GM12878 (cell line): ENCODE measurements around the gene ELOF1. TPM values are rescaled to one million over a fixed set of nuclear protein-coding genes. Genes with fewer than 3 reads are reported as not detected.
A peak's percentile ranks its signal among the peaks of the same experiment; 100 is the strongest.

Experiments used
- ATAC-seq: fragments of 200-7000 bp; cut with Tn5 transposase; 3 replicates; pipeline ENCODE4 v1.9.1; 2020; ENCODE audit warnings: mild to moderate bottlenecking, moderate library complexity
- BruUV-seq: library from RNA; stranded (reverse); fragments of 400-500 nt; replicated peaks from 2 replicates; lab custom pipeline; 2021; lab: Mats Ljungman, UMichigan
- CTCF ChIA-PET: fragments of 300-600 bp; sonication (Branson Sonifier 250); formaldehyde crosslinking; extraction: SDS; loops from one replicate; lab custom pipeline; 2021; ENCODE audit warnings: inconsistent platforms; lab: Yijun Ruan, JAX
- POLR2A ChIA-PET: fragments of 350-600 bp; formaldehyde crosslinking; extraction: SDS; loops from one replicate; lab custom pipeline; 2021; ENCODE audit warnings: inconsistent platforms; lab: Charles Lee
- RAD21 ChIA-PET: fragments of 300-600 bp; sonication (Branson Sonifier 250); formaldehyde crosslinking; loops from one replicate; lab custom pipeline; 2023; ENCODE audit warnings: antibody characterized with exemption; ENCODE audit not compliant: unreplicated experiment; lab: Charles Lee
- SMC1A ChIA-PET: fragments of 300-600 bp; sonication (Branson Sonifier 250); formaldehyde crosslinking; loops from one replicate; lab custom pipeline; 2023; ENCODE audit not compliant: unreplicated experiment, uncharacterized antibody; lab: Charles Lee
- DNase-seq: peaks from one replicate; pipeline ENCODE4 v3.0.0-alpha.2; 2011; ENCODE audit warnings: low read depth, low spot score
- FAIRE-seq: peaks from 3 replicates; lab custom pipeline; 2011; peaks lifted over from hg19 to GRCh38; lab: Jason Lieb, UNC
- H2AFZ ChIP-seq: 2 replicates; pipeline ENCODE4 v1.6.0; 2011; ENCODE audit warnings: low read depth, low read length, control low read depth; ENCODE audit not compliant: control insufficient read depth
- H3K27ac ChIP-seq: 2 replicates; pipeline ENCODE4 v1.5.1; 2011; ENCODE audit warnings: control low read depth; ENCODE audit not compliant: control insufficient read depth, insufficient read depth
- H3K27me3 ChIP-seq, 2 experiments: replicated peaks in 1 of 2; 2 replicates each; pipeline versions ENCODE4 v1.6.0 to v1.6.1; 2011; ENCODE audit warnings: low read length in 1 of 2; ENCODE audit not compliant: control insufficient read depth in 2 of 2, insufficient read depth in 2 of 2
- H3K36me3 ChIP-seq, 2 experiments: 2 replicates each; pipeline ENCODE4 v1.5.1; 2011; ENCODE audit warnings: low read length in 1 of 2; ENCODE audit not compliant: control insufficient read depth in 2 of 2, insufficient read depth in 2 of 2
- H3K4me1 ChIP-seq: 2 replicates; pipeline ENCODE4 v1.6.1; 2011; ENCODE audit warnings: mild to moderate bottlenecking, low read length, moderate library complexity, mixed read lengths; ENCODE audit not compliant: control insufficient read depth, insufficient read depth
- H3K4me2 ChIP-seq: 2 replicates; pipeline ENCODE4 v1.6.0; 2011; ENCODE audit warnings: control low read depth; ENCODE audit not compliant: control insufficient read depth, insufficient read depth
- H3K4me3 ChIP-seq: fragments of 200-600 bp; sonication (generic); 2 replicates; pipeline ENCODE4 v1.5.1; 2016
- H3K79me2 ChIP-seq: 2 replicates; pipeline ENCODE4 v1.6.0; 2011; ENCODE audit warnings: low read length; ENCODE audit not compliant: control insufficient read depth, insufficient read depth
- H3K9ac ChIP-seq: 2 replicates; pipeline ENCODE4 v1.8.0; 2011; ENCODE audit warnings: low read length, control low read depth, mixed read lengths; ENCODE audit not compliant: control insufficient read depth, insufficient read depth
- H3K9me3 ChIP-seq: replicated peaks from 3 replicates; pipeline ENCODE4 v1.5.1; 2011; ENCODE audit warnings: mild to moderate bottlenecking, low read length; ENCODE audit not compliant: control insufficient read depth, insufficient read depth
- H4K20me1 ChIP-seq: 2 replicates; pipeline ENCODE4 v1.6.0; 2011; ENCODE audit not compliant: control insufficient read depth, insufficient read depth
- ATF7 ChIP-seq: fragments of 450-650 bp; IDR thresholded peaks from 2 replicates; pipeline ENCODE4 v1.6.1; 2016; ENCODE audit warnings: low read depth, mild to moderate bottlenecking
- BHLHE40 ChIP-seq, 2 experiments: fragments of 450-650 bp in 1 of 2; IDR thresholded peaks; 2 replicates each; pipeline ENCODE4 v1.6.1; 2011 to 2017; ENCODE audit warnings: low read depth in 2 of 2, borderline replicate concordance in 1 of 2, improper control_type of control experiment in 1 of 2, low read length in 1 of 2, mild to moderate bottlenecking in 1 of 2
- CHD1 ChIP-seq: IDR thresholded peaks from 2 replicates; pipeline ENCODE4 v1.6.1; 2012; ENCODE audit warnings: low read depth, low read length, improper control_type of control experiment
- EGR1 ChIP-seq, 2 experiments: IDR thresholded peaks; 1 replicate in 1 of 2; 2 replicates in 1 of 2; pipeline ENCODE4 v1.6.1; 2011 to 2012; ENCODE audit warnings: low read depth in 2 of 2, low read length in 2 of 2, borderline replicate concordance in 1 of 2, mild to moderate bottlenecking in 1 of 2, moderate library complexity in 1 of 2
- ETV6 ChIP-seq, 2 experiments: fragments of 450-650 bp in 1 of 2; IDR thresholded peaks in 1 of 2; conservative IDR thresholded peaks in 1 of 2; 2 replicates each; pipeline ENCODE4 v1.6.1; 2014; ENCODE audit warnings: antibody characterized with exemption in 1 of 2, borderline replicate concordance in 1 of 2, low read depth in 1 of 2, mild to moderate bottlenecking in 1 of 2, moderate library complexity in 1 of 2
- LARP7 ChIP-seq: fragments of 450-650 bp; IDR thresholded peaks from 2 replicates; pipeline ENCODE4 v1.6.1; 2017; ENCODE audit warnings: mild to moderate bottlenecking
- MYC ChIP-seq: IDR thresholded peaks from 2 replicates; pipeline ENCODE4 v1.6.1; 2011; ENCODE audit warnings: mild to moderate bottlenecking, low read length, moderate library complexity, inconsistent platforms; ENCODE audit not compliant: insufficient read depth, insufficient replicate concordance, insufficient read length, severe bottlenecking
- NR2F1 ChIP-seq: fragments of 450-650 bp; conservative IDR thresholded peaks from 2 replicates; pipeline ENCODE4 v1.6.1; 2017; ENCODE audit warnings: mild to moderate bottlenecking
- POLR2A ChIP-seq: IDR thresholded peaks from 2 replicates; pipeline ENCODE4 v1.6.1; 2011; ENCODE audit warnings: low read depth, mild to moderate bottlenecking, low read length
- RUNX3 ChIP-seq: IDR thresholded peaks from 2 replicates; pipeline ENCODE4 v1.6.1; 2012; ENCODE audit warnings: low read length, inconsistent platforms
- SIN3A ChIP-seq: IDR thresholded peaks from 2 replicates; pipeline ENCODE4 v1.6.1; 2012; ENCODE audit warnings: low read depth, low read length, improper control_type of control experiment
- SREBF1 ChIP-seq: IDR thresholded peaks from 2 replicates; pipeline ENCODE4 v1.6.1; 2012; ENCODE audit warnings: mild to moderate bottlenecking, low read length
- SUPT20H ChIP-seq: IDR thresholded peaks from 2 replicates; pipeline ENCODE4 v1.6.1; 2011; ENCODE audit warnings: low read depth, mild to moderate bottlenecking, low read length, moderate library complexity, borderline replicate concordance; ENCODE audit not compliant: control insufficient read depth
- WRNIP1 ChIP-seq: IDR thresholded peaks from 2 replicates; pipeline ENCODE4 v1.6.1; 2011; ENCODE audit warnings: low read depth, low read length, improper control_type of control experiment, borderline replicate concordance
- YY1 ChIP-seq: IDR thresholded peaks from 2 replicates; pipeline ENCODE4 v1.6.1; 2011; ENCODE audit warnings: low read depth, mild to moderate bottlenecking, low read length
- WGBS: methylation state at CpG from one replicate; pipeline ENCODE4 v1.1.6; 2016; ENCODE audit warnings: low lambda C conversion rate; ENCODE audit not compliant: insufficient replicate concordance, insufficient coverage; ENCODE audit errors: missing lambda C conversion rate; 5-methylcytosine and 5-hydroxymethylcytosine counted together
- in situ Hi-C: fragments of 300-500 bp; cut with MboI; formaldehyde crosslinking; loops from 9 replicates; pipeline ENCODE4 v1.14.3; 2018; ENCODE audit warnings: mixed read lengths
- intact Hi-C: fragments of 100-400 bp; cut with micrococcal nuclease; formaldehyde crosslinking; loops from one replicate; pipeline ENCODE4 v1.14.2; 2022; ENCODE audit not compliant: unreplicated experiment
- polyA plus RNA-seq, 11 experiments: library from polyadenylated mRNA; depleted of rRNA in 4 of 11; unstranded in 6 of 11; stranded (reverse) in 5 of 11; fragments of >200 nt; fragmentation: Nextera tagmentation in 4 of 11; fragmentation: Illumina TruSeq in 1 of 11; extraction: Ambion mirVana in 4 of 11; extraction: Trizol in 1 of 11; gene quantifications; 1 replicate in 1 of 11; 2 replicates in 10 of 11; pipeline versions ENCODE4 v1.2.1 to v1.2.3, GENCODE V29; 2011 to 2016; ENCODE audit warnings: inconsistent platforms in 2 of 11, missing spikeins in 2 of 11, low read depth in 1 of 11
- total RNA-seq, 4 experiments: library from RNA; depleted of rRNA in 3 of 4; stranded (reverse); fragments of >200 nt in 3 of 4; fragmentation: Illumina TruSeq in 1 of 4; extraction: Trizol in 1 of 4; gene quantifications; 2 replicates each; pipeline versions ENCODE4 v1.2.1 to v1.2.3, GENCODE V29; 2013 to 2021
- TF ChIP-seq, protein P1 (sequence below): IDR thresholded peaks from 2 replicates; pipeline ENCODE4 v1.6.1; 2012; ENCODE audit warnings: low read depth, low read length, improper control_type of control experiment
- TF ChIP-seq, protein P2 (sequence below): fragments of 450-650 bp; IDR thresholded peaks from 2 replicates; pipeline ENCODE4 v1.6.1; 2017; ENCODE audit warnings: low read depth, mild to moderate bottlenecking, moderate library complexity
- TF ChIP-seq, protein P3 (sequence below): IDR thresholded peaks from 2 replicates; pipeline ENCODE4 v1.6.1; 2012; ENCODE audit warnings: low read length, inconsistent platforms

The ELOF1 gene
- total and polyA plus RNA-seq, 10 of the 15 experiments (the other 5 are each of a cell fraction or from before 2014, with no cell fraction given): 11.7 to 124 (median 92.9) TPM

DNA sequence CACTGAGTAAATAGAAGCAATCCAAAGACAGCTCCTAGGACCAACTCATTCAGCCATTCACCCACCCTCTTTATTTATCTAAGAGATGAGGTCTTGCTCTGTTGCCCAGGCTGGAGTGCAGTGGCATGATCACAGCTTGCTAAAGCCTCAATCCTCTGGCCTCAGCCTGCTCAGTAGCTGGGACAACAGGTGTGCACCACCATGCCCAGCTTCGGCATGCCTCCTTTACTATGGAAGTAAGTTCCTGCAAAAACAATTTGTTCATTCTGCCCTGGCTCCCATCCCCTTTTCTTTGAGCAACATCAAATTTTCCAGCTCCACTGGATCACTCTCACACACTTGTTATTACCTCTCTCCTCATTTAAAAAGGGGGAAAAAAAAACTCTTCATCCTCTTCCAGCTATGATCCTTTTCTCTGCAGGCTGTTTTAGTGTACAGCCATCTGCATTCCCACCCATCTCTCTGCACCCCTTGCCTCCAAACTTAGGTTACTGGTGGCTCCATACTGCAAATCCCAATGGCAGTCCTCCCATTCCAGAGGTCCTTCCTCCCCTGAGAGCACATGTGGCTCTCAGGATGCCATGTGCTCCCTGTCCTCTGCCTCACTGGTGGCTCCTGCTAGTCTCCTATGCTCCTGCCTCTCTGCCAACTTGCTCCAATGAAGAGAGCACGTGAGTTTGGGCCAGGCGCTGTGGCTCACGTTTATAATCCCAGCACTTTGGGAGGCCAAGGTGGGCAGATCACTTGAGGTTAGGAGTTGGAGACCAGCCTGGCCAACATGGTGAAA lies 2.2 kb downstream of the ELOF1 start:
- no peak overlapping the region for H3K9ac ChIP-seq
- no peak overlapping the region for H3K27ac ChIP-seq
- SMC1A ChIA-PET: interaction anchor here (8.5 kb wide), 1 partner anchor 27 kb away, joined by 215 read pairs; the partner anchor contains the start of gene ACP5
- in situ Hi-C loops (no loop called here), intact Hi-C loops (no loop called here)
- ATAC-seq (no peak), DNase-seq (no peak), FAIRE-seq (no peak)
- H3K36me3 ChIP-seq: peaks cover 7 to 22% of the 10 kb centered on the region in 2 experiments; a peak in 3 of 4 replicates
- H3K4me2 ChIP-seq: peak overlapping the region; percentile 36
- BruUV-seq: no TSS peak
- no peaks in the 10 kb centered on the region for H4K20me1 ChIP-seq
- no peaks in the 10 kb centered on the region for H3K9me3 ChIP-seq
- 96% methylated on average over 4 of the region's 4 CpGs for WGBS
- peaks cover 23% of the 10 kb centered on the region for H3K4me1 ChIP-seq
- peak overlapping the region; percentile 23 for H3K4me3 ChIP-seq
- H3K79me2 ChIP-seq: peaks cover 48% of the 10 kb centered on the region
- RAD21 ChIA-PET: interaction anchor here (0.7 to 1.0 kb wide), 3 partner anchors 20 to 1055 kb away, joined by 3 read pairs; no protein-coding TSS in a partner anchor
- H2AFZ ChIP-seq: no peak overlapping the region
- H3K27me3 ChIP-seq: no peaks in the 10 kb centered on the region
- POLR2A ChIA-PET: interaction anchor here (0.6 to 2.8 kb wide), 7 partner anchors 11 to 582 kb away, joined by 3 to 9 read pairs (median 4); partner anchors contain the start of gene ODAD3
- CTCF ChIA-PET: interaction anchor here (0.8 to 9.1 kb wide), 2 partner anchors 20 to 30 kb away, joined by 3 to 225 read pairs; no protein-coding TSS in a partner anchor
- no peak for TF ChIP-seq SIN3A
- TF ChIP-seq, protein P1, sequence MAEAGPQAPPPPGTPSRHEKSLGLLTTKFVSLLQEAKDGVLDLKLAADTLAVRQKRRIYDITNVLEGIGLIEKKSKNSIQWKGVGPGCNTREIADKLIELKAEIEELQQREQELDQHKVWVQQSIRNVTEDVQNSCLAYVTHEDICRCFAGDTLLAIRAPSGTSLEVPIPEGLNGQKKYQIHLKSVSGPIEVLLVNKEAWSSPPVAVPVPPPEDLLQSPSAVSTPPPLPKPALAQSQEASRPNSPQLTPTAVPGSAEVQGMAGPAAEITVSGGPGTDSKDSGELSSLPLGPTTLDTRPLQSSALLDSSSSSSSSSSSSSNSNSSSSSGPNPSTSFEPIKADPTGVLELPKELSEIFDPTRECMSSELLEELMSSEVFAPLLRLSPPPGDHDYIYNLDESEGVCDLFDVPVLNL: no peak
- no peak for TF ChIP-seq ATF7
- TF ChIP-seq, protein P2, sequence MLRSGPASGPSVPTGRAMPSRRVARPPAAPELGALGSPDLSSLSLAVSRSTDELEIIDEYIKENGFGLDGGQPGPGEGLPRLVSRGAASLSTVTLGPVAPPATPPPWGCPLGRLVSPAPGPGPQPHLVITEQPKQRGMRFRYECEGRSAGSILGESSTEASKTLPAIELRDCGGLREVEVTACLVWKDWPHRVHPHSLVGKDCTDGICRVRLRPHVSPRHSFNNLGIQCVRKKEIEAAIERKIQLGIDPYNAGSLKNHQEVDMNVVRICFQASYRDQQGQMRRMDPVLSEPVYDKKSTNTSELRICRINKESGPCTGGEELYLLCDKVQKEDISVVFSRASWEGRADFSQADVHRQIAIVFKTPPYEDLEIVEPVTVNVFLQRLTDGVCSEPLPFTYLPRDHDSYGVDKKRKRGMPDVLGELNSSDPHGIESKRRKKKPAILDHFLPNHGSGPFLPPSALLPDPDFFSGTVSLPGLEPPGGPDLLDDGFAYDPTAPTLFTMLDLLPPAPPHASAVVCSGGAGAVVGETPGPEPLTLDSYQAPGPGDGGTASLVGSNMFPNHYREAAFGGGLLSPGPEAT: no peak
- TF ChIP-seq CHD1: no peak
- no peak for TF ChIP-seq RUNX3
- TF ChIP-seq MYC: no peak
- no peak for TF ChIP-seq SUPT20H
- TF ChIP-seq NR2F1: no peak
- TF ChIP-seq SREBF1: no peak
- TF ChIP-seq YY1: no peak
- TF ChIP-seq LARP7: no peak
- TF ChIP-seq EGR1 (IDR thresholded peaks at IDR 0.05; ENCODE audit: borderline replicate concordance in 1 of 2, low read depth in 2 of 2, low read length in 2 of 2): no peak
- no peak for TF ChIP-seq POLR2A
- TF ChIP-seq WRNIP1: no peak
- no peak for TF ChIP-seq BHLHE40 (IDR thresholded peaks at IDR 0.05; ENCODE audit: borderline replicate concordance in 1 of 2, low read depth in 2 of 2, low read length in 1 of 2)
- TF ChIP-seq, protein P3, sequence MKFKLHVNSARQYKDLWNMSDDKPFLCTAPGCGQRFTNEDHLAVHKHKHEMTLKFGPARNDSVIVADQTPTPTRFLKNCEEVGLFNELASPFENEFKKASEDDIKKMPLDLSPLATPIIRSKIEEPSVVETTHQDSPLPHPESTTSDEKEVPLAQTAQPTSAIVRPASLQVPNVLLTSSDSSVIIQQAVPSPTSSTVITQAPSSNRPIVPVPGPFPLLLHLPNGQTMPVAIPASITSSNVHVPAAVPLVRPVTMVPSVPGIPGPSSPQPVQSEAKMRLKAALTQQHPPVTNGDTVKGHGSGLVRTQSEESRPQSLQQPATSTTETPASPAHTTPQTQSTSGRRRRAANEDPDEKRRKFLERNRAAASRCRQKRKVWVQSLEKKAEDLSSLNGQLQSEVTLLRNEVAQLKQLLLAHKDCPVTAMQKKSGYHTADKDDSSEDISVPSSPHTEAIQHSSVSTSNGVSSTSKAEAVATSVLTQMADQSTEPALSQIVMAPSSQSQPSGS: no peak
- TF ChIP-seq ETV6 (conservative IDR thresholded peaks at IDR 0.05 in 1 of 2, IDR thresholded peaks at IDR 0.05 in 1 of 2; ENCODE audit: borderline replicate concordance in 1 of 2, low read depth in 1 of 2): no peak
